Frontal cortex (tissue), 4 donors: ENCODE measurements around the gene KRTAP2-1. TPM values are rescaled to one million over a fixed set of nuclear protein-coding genes. Genes with fewer than 3 reads are reported as not detected.
"Not testable (repeated sequence)": the region's sequence is repeated elsewhere in the genome, so short reads cannot be mapped to it uniquely, and the experiment has no call there.

Experiments
- DNase-seq, 2 donors: peaks; one replicate each; pipeline ENCODE4 v3.0.0; 2012; ENCODE audit warnings: low spot score in 2 of 2
- FAIRE-seq: peaks from 2 replicates; lab custom pipeline; 2012; peaks lifted over from hg19 to GRCh38; lab: Jason Lieb, UNC
- total RNA-seq: library from RNA; depleted of rRNA; stranded (reverse); fragments of >200 nt; gene quantifications from one replicate; pipeline ENCODE4 v1.2.3, GENCODE V29; 2014
- donor health status: control.
- donor health status: control.
- donor health status: control.

The KRTAP2-1 gene, protein sequence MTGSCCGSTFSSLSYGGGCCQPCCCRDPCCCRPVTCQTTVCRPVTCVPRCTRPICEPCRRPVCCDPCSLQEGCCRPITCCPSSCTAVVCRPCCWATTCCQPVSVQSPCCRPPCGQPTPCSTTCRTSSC
- total RNA-seq = not detected

DNA sequence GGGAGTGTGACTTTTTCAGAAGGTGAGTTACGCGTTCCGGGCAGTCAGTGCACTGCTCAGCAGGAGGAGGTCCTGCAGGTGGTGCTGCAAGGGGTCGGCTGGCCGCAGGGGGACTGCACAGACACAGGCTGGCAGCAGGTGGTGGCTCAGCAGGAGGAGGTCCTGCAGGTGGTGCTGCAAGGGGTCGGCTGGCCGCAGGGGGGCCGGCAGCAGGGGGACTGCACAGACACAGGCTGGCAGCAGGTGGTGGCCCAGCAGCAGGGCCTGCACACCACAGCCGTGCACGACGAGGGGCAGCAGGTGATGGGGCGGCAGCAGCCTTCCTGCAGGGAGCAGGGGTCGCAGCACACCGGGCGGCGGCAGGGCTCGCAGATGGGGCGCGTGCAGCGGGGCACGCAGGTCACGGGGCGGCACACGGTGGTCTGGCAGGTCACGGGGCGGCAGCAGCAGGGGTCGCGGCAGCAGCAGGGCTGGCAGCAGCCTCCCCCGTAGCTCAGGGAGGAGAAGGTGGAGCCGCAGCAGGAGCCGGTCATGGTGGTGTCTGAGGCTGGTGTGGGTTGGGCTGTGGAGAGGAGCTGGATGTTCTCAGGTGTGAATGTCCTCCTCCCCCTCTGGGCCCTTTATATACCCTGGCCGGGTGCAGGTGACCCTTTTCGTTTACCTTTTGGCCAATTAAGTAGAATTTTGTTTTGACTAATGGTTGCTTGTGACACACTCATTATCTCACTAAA, at the start of gene KRTAP2-1:
TSS of gene KRTAP2-1 (minus strand) at position 582 of the 731 bp plus-strand sequence. CDS start at position 533, 49 bp downstream.
- not testable (repeated sequence) for FAIRE-seq, DNase-seq

DNA sequence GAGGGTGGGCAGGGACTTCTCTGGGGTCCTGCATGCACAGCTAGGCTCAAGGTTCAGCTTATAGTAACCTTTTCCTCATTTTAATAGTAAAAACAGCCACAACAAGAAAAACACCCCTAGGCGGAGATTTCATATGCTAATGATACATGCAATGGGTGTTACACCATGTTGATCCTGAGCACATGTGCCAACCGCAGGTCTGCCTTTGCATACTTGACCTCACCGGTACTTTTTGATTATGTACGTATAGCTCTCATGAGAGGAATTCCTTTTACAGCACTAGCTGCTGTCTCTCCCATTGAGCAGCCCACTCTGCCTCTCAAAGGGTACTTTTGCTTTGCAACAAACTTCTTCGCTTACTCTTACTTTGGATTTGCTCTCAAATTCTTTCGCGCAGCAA, 48.9 kb upstream of the KRTAP2-1 start:
- FAIRE-seq (no peak), DNase-seq (no peak)

DNA sequence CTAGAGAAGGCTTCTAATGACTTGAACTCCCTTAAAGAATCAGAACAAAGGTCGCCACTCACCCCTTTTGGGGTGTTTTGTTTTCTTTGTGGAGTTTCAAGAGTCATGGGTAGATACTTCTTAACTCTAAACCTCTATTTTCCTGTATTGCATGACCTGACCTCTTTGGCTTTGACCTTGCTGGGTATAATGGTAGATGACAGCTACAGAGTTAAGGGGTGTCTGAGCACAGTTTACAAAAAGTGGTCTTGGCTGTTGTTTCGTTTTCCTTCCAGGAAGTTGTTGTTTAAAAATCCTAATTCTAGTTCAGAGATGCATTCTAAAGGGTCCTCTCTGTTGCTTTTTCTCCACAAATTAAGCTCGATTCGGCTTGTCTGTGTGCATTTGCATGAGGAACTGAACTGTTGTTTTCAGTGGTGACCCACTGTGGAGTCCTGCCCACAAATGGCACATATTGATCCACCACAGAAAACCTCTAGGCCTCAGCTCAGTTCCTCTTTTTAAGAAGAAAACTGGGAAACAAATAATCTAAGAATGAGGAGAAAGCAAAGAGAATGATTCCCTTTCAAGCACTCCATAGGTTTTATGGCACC, 41.7 kb upstream of the KRTAP2-1 start:
- FAIRE-seq, DNase-seq: not testable (repeated sequence)

DNA sequence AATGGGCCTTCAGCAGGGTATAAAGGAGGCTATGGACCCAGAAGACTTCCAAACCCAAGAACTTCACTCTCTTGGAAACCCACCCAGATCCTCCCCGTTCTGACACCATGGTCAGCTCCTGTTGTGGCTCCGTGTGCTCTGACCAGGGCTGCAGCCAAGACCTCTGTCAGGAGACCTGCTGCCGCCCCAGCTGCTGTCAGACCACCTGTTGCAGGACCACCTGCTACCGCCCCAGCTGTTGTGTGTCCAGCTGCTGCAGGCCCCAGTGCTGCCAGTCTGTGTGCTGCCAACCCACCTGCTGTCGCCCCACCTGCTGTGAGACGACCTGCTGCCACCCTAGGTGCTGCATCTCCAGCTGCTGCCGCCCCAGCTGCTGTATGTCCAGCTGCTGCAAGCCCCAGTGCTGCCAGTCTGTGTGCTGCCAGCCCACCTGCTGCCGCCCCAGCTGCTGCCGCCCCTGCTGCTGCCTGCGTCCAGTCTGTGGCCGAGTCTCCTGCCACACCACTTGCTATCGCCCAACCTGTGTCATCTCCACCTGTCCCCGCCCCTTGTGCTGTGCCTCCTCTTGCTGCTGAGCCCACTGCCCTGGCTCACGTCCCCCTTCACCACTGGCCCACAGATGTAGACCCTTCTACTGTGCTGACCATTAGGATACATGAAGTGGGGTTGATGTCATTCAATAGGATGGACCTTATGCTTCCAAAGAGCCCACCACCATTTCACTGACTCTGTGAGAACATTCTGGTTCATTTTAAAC, 37.2 kb upstream of the KRTAP2-1 start, which contains the start of gene KRTAP4-7:
TSS of gene KRTAP4-7 (plus strand) at position 51 of the 757 bp plus-strand sequence. CDS start at position 108, 57 bp downstream.
- DNase-seq, FAIRE-seq: not testable (repeated sequence)

DNA sequence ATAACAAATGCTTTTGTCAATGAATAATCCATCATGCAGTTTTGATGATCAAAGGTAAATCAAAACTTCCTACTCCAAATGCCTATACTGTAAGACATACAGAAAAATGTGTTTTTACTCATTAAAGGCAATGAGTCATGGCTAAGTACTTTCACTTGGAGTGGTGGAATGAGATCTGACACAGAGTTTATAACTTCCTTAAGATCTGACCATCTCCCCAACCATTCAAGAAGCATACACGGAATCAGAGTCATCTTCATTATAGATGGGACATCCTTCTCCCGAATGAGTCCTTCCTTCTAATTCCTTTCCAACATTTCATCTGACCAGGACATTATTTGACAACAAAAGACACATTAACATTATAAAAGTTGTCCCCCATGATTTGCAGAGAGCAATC, 36.3 kb upstream of the KRTAP2-1 start:
- not testable (repeated sequence) for DNase-seq, FAIRE-seq

DNA sequence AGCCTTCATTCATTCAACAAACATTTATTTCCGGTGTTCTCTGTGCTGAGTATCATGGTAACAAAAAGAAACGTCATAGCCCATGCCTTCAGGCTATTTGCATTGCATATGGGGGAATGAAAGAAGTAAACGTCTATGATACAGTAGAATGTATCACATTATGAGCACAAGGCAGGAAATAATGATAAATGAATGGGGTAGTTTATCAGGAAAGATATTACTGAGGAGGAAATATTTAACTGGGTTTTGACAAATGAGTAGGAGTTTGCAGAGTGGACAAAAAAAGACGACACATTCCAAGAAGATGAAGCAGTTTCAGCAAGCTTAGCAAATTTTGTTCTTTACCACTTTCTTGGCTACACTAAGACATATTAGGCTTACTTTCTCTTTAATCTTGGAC, 35.5 kb upstream of the KRTAP2-1 start:
- DNase-seq (no peak), FAIRE-seq (no peak)

DNA sequence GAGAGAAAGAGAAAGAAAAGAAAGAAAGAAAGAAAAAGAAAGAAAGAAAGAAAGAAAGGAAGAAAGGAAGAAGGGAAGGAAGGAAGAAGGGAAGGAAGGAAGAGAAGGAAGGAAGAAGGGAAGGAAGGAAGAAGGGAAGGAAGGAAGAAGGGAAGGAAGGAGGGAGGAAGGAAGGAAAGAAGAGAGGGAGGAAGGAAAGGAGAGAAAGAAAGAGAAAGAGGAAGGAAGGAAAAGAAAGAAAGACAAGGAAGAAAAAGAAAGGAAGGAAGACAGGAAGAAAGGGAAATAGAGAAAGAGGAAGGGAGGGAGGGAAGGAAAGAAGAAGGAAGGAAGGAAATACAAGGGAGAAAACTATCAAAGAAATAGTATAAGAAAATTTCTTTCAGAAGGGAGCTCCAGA, 29.7 kb upstream of the KRTAP2-1 start:
- DNase-seq (no peak), FAIRE-seq (no peak)

DNA sequence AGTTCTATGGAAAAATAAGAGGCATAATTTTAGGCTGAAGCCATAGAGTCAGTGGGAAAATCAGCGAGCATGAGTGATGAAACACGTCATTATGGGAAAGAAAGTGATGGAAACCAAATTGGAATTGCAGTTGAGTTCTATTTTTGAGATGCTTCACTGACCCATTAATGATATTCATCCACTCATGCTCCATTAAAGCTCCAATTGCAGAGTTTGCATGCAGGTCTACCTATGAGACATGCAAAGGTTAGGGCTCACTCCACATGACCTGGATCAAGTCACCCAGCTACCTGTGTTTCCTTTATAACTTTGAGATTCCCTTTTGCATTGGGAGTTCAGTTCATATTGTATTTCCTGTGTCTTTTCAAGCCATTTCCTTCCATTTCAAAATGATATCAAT, 26.6 kb upstream of the KRTAP2-1 start:
- DNase-seq (no peak), FAIRE-seq (no peak)

DNA sequence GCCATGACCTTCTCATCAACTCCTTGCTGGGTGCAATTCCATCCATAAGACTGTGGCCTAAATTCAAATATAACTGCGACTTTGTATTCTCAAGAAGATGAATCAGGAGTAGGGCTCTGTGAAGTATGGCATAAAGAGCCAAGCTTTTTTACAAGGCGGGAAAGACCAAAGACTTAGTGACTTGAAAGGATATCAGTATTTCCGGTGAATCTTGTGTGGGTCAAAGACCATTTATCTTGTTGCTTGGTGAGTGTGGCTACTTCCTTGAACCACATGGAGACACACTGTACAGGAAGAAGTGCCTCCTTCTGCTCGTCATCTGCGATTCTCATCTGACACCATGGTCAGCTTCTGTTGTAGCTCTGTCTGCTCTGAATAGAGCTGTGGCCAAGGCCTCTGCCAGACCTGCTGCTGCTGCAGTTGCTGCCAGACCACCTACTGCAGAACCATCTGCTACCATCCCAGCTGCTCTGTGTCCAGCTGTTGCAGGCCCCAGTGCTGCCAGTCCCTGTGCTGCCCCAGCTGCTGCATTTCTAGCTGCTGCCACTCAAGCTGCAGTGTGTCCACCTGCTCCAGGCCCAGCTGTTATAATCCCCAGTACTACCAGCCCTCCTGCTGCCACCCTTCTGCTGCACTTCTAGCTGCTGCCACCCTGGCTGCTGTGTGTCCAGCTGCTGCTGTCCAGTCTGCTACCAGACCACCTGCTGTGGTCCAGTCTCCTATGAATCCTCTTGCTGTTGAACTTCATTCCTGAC, 24.7 kb upstream of the KRTAP2-1 start:
- no peak for DNase-seq

DNA sequence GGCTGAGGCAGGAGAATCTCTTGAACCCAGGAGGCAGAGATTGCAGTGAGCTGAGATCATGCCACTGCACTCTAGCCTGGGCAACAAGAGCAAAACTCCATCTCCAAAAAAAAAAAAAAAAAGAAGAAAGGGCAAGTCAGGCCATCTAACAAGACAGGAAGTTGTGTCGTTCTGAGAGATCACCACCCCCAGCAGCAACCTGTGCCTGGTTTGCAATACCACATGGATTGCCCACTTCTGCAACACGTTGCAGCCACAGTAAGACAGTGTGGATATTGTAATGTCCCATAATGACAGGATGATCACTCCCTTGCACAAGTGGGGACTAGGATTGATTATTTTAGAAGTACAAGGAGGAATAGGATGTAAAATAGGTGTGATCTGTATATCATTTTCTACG, 21.9 kb upstream of the KRTAP2-1 start:
- DNase-seq (no peak), FAIRE-seq (no peak)

More for the DNA sequence above, 24.7 kb upstream of the KRTAP2-1 start:
- no peak for FAIRE-seq

DNA sequence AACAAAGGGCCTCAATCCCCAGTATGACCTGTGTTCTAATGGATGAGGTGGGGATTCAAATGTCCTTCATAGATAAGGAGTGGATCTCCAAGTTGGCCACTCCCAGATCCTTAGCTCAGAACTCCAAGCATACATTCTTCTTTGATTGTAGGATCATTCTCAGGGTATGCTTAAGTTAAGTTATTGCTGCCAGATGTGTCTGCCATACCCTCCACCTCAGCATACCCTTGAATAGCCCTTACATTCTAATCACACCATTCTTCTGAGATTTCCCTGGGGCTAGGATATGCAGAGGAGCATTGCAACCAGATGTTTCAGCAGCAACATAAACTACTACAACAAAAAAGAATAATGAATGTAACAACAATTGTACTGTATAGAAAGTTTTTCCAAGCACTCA, 20.2 kb upstream of the KRTAP2-1 start:
- DNase-seq (no peak), FAIRE-seq (no peak)

DNA sequence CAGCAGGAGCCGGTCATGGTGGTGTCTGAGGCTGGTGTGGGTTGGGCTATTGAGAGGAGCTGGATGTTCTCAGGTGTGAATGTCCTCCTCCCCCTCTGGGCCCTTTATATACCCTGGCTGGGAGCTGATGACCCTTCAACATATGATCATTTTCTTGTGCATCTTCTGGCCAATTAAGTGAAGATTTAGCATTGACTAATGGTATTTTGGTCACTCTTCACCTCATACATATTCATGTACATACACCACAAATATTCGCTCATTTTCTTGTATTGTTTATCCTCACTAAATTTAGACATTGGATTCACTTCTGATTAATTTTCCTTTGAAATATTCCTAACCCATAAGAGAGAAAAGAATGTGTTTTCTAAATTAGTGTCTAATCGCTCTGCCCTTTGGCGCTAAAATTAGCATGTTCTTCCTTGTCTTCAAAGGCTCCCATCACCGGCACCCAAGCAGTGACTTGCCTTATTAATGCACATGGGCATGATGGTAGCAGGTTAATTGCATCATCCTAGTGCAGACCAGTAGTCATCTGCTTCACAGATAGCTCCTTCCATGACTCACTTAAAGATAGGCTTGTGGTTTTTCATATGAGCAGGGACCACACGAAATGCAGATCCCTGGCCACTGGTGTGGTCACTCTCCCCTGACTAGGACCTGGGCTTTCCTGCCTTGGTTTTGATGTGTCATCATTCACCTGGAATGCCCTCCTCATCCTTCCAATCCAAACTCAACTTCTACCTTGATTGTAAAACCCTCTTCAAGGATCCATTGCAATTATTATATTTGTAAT, 18.9 kb upstream of the KRTAP2-1 start, which contains the start of gene KRTAP2-4:
TSS of gene KRTAP2-4 (minus strand) at position 51 of the 796 bp plus-strand sequence. CDS start at position 17, 34 bp downstream.
- FAIRE-seq (no peak), DNase-seq (no peak)

DNA sequence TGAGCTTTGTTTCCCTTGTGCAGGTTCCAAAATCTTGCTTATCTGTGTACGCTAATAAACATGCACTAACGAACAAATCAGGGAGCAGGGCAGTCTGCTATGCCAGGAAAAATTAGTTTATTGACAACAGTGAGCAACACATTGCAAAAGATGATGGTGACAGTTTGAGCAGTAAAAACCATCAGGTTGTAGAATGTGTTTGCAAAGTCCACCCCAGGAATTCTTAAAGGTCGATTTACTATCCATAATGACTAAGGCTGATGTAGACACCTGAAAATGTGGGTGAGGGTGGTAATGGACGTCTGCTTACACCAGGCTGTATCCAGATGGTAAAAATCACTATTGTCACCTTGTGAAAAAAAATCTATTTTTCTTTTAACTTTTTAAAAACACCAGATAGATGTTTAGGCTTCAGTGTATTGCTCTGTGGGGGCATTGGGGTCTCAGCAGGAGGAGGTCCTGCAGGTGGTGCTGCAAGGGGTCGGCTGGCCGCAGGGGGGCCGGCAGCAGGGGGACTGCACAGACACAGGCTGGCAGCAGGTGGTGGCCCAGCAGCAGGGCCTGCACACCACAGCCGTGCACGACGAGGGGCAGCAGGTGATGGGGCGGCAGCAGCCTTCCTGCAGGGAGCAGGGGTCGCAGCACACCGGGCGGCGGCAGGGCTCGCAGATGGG, 18.0 kb upstream of the KRTAP2-1 start:
- FAIRE-seq = not testable (repeated sequence)

DNA sequence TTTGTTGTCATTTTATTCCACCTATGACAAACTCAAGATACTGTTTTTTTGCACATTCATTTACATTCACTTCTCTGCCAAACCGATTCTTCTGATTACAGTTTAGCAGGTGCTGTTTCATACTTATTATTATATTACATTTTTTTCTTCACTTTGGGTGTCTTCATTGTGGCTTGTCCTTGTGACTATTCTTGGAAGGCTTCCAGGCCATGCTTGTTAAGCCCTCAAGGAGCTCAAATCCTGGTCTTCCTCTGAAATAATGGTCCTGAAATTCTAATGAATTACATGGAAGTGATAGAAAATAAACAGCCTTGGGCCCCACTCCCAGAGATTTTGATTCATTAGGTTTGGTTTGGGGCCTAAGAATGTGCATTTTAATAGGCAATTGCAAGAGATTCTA, 17.2 kb upstream of the KRTAP2-1 start:
- FAIRE-seq = no peak
- no peak for DNase-seq

More for the DNA sequence above, 18.0 kb upstream of the KRTAP2-1 start:
- not testable (repeated sequence) for DNase-seq

DNA sequence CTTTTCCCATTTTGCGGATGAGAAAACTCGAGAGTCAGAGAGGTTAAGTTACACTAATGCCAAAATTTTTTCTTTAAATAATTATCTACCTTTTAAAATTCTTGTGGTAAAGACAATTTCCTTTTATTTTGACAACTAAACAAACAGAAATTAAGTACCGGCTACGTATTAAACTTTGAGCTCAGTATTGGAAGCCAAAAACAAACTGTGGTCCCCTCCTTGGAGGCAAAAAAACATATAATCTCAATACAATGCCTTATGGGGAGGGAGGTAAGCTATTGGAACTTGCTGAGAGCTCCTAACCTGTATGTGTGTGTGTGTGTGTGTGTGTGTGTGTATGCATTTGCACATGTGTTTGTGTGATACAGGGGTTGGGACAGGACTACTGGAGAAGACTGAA, 16.3 kb upstream of the KRTAP2-1 start:
- DNase-seq = no peak
- FAIRE-seq = no peak

DNA sequence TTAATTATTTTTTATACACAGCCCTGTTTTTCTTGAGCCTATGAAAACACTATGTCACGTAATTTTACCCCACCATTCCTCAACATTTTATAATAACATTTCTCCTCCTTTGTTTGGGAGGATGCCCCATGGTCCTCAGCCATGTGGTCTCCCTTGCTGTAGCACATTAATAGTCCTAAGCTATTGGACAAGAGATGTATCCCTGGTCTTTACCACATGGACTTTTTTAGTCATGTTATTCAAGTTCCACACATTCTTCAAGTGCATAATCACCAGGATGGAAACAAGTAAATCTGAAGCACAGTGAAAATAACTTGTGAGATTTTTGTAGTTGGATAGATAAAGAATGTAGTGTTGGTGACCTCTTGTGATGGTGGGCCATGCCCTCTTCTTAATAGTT, 14.8 kb upstream of the KRTAP2-1 start:
- FAIRE-seq = no peak
- no peak for DNase-seq

DNA sequence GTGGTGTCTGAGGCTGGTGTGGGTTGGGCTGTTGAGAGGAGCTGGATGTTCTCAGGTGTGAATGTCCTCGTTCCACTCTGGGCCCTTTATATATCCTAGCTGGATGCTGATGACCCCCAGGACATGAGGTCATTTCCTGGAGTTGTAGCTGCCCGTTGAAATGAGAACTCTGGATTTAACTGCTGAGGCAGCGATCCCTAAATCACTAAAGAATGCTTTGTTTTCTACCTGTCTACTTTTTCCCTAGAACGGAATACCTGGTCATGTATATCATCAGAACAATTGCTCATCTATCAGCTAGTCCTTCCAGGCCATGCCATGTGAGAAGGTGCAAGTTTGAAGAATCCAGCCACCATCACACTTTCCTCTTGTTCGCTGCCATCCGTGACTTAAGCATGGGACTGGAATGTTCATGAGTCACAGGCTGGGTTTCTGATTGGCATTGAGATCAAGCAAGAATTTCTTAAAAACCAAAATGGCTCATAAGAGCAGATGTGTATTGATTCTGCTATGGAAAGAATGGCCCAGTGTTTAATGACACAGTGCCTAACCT, 13.0 kb upstream of the KRTAP2-1 start, which contains the start of gene KRTAP2-3:
TSS of gene KRTAP2-3 (minus strand) at position 63 of the 553 bp plus-strand sequence. CDS start 64 bp downstream, outside the sequence.
- no peak for FAIRE-seq
- no peak for DNase-seq
